ENCODE results near the gene IGFN1.
"Not testable (repeated sequence)": the region's sequence is repeated elsewhere in the genome, so short reads cannot be mapped to it uniquely, and the experiment has no call there.

Gene IGFN1

DNA sequence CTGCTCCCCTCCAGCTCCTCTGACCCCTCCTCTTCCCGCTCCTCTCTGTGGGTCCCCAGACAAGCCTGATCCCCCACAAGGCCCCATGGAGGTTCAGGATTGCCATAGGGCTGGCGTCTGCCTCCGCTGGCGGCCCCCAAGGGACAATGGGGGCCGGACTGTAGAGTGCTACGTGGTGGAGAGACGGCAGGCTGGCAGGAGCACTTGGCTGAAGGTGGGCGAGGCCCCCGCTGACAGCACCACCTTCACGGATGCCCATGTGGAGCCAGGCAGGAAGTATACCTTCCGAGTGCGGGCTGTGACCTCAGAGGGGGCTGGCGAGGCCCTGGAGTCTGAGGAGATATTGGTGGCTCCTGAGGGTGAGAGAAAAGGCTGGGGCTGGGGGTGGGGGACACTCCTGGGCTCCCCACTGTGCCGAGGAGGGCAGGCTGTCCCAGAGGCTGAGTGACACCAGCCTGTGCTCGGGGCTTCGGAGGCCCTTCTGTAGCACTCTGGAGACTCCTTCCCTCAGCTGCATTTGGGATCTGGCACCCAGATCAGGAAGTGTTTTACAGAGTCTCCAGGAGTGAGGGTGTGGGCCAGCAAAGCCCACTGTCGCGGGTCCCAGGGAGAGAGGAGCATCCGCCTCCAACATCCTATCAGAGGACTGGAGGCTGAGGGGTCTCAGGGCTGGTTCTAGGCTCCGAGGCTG lies 25.9 kb downstream of the IGFN1 start:
- no peak for DNase-seq (ENCODE audit: low read depth, low spot score)

DNA sequence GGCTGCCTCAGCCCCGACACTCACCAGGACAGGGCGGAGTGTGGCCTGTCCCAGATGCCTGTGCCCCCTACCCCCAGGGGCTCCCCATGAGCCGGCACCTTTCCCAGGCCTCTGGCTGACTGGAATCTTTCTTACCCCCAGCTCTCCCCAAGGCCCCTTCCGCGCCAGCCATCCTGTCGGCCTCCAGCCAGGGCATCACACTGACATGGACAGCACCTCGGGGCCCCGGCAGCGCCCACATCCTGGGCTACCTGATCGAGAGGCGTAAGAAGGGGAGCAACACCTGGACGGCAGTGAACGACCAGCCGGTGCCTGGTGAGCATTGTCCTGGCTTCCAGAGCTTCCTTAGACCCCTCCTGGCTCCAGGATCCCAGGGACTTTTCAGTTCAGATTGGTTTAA lies 26.5 kb downstream of the IGFN1 start:
- DNase-seq (ENCODE audit: low read depth, low spot score): no peak

DNA sequence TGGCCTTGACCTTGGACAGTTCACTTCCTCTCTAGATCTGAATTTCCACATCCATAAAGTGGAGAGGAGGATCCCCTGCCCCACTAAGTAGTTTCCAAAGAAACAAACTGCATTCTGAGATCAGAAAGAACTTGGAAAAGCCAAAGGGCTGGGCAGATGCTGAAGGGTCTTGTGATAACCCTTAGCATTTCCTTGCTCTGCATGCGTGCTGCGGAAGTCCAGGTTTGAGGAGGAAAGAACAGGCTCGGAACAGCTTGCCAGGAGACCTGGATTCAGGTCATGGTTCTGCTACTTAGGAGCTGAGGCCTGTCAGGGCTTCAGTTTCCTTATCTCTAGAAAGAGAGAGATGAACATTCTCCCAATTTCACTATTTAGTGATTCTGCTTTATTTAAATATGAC lies 27.2 kb downstream of the IGFN1 start:
- no peak for DNase-seq (ENCODE audit: low read depth, low spot score)

DNA sequence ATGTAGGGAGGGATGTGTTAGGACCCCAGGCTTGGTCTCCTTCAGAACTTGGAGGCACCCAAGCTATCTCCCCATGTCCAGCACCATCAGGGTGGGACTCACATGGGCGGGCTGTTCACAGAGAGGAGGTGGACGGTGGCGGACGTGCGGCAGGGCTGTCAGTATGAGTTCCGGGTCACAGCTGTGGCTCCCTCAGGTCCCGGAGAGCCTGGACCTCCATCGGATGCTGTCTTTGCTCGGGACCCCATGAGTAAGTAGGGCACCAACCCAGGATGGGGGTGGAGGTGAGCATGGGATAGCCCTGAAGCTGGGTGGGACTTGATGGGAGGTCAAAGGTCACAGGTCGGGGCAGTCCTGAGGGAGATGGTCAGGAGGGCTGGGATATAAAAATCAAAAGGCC lies 27.8 kb downstream of the IGFN1 start:
- DNase-seq (ENCODE audit: low read depth, low spot score): no peak

DNA sequence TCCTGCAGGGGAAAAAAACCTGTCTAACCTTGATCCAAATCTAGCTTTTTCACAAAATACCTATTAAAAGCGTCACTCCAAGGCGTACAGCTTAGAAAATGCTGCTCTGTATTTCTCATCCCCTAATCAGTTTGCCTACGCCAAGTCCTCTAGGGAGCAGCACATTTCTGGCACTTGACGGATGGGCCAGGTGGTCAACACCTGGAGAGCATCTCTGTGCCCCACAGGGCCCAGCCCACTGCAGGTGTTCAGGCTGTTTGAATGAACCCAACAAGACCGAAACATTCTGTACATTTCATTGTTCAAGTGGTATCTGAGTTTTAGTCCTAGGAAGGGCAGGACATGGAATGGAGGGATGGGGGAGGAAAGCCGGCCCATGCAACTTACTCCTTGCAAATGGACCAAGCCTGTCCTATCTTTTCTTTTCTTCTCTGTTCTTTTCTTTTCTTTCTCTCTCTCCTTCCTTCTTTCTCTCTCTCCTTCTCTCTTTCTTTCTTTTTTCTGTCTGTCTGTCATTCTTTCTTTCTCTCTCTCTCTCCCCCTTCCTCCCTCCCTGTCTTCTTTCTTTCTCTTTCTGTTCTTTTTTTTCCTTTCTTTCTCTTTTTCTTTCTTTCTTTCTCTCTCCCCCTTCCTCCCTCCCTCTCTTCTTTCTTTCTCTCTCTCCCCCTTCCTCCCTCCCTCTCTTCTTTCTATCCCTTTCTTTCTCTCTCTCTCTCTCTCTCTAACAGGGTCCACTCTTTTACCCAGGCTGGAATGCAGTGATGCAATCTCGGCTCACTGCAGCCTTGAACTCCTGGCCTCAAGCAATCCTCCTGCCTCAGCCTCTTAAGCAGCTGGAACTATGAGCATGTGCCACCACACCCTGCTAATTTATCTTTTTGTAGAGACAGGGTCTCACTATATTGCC lies 29.1 kb downstream of the IGFN1 start:
- DNase-seq (ENCODE audit: low read depth, low spot score): no peak

DNA sequence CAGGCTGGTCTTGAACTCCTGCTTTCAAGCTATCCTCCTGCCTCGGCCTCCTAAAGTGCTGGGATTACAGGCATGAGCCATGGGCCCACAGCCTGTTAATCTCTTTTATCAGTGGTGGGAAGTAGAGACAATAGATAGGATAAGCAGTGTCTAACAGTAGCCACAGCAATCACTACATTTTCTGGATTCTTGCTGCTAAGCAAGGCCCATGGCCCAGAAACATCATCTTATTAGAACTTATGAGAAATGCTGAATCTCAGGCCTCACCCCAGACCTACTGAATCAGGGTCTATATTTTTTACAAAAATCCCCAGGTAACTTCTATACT lies 29.7 kb downstream of the IGFN1 start:
- no peak for DNase-seq (ENCODE audit: low read depth, low spot score)

DNA sequence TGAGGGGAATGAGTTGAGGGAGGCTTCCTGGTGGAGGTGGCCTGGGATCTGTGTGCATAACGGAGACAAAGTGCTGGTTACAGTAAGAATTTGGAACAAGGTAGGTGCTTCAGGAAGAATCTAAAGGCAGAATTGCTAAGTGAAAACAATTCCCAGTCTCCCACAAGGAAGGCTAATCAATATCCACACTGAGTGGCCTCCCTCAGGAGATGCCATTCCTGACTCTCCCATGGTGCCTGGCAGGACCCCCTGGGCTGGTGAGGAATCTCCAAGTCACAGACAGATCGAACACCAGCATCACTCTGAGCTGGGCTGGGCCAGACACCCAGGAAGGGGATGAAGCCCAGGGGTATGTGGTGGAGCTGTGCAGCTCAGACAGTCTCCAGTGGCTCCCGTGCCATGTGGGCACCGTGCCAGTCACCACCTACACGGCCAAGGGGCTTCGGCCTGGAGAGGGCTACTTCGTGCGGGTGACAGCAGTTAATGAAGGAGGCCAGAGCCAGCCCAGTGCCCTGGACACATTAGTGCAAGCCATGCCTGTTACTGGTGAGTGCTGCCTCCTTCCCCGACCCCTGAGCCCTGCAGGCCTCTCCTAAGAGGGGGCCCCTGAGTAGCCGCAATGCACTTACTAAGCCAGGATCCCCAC lies 30.7 kb downstream of the IGFN1 start:
- DNase-seq (ENCODE audit: low read depth, low spot score): no peak

DNA sequence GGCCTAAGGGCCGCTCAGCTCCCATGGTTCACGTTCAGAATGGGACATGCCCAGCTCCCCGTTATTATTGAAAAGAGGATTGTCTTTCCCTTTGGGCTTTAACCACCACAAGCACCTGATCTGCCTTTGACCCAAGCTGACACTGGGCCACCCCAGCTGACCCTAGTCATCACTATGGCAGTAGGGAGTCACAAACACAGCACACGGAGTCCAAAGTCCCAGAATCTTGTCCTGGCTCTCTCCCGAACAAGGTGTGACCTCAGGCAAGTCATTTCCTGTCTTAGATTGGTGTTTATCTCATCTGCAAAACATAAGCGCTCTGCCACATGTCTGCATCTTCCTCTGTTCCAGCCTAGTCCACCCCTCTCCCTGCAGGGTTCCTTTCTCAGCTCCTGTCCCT lies 31.5 kb downstream of the IGFN1 start:
- DNase-seq (ENCODE audit: low read depth, low spot score): no peak

DNA sequence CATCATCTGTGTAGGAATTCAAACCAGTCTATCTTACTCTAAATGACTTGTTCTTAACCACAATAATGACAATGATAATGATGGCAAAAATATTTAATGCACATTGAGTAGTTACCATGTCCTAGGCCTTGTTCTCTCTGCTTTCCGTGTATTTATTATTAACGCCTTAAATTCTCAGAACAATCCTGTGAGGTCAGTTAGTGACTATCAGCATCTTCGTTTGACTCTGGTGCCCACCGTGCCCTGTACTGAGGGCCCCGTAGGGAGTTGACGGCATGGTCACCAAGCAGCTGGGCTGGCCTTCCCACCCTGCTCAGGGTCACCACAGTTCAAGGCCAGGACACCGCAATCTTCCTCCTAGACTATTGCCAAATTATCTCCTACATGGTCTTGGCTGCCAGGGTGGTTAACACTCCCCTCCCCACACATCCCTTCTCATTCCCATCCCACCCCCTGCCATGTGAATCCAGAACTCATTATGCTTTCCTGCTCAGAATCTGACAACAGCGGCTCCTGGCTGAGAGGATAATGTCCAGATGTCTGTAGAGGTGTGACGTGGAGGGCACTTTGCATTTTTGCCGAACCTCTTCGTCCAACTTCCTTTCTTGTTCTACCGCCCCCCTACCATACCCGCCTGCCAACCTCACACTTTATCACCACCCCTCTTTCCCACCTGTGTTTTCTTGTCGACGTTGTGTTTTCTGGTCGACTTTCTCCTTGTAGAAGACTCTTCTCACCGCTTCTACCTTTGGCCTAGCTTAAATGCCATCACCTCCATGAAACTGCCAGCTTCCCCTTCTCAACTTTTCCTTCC lies 33.4 kb downstream of the IGFN1 start:
- no peak for DNase-seq (ENCODE audit: low read depth, low spot score)

DNA sequence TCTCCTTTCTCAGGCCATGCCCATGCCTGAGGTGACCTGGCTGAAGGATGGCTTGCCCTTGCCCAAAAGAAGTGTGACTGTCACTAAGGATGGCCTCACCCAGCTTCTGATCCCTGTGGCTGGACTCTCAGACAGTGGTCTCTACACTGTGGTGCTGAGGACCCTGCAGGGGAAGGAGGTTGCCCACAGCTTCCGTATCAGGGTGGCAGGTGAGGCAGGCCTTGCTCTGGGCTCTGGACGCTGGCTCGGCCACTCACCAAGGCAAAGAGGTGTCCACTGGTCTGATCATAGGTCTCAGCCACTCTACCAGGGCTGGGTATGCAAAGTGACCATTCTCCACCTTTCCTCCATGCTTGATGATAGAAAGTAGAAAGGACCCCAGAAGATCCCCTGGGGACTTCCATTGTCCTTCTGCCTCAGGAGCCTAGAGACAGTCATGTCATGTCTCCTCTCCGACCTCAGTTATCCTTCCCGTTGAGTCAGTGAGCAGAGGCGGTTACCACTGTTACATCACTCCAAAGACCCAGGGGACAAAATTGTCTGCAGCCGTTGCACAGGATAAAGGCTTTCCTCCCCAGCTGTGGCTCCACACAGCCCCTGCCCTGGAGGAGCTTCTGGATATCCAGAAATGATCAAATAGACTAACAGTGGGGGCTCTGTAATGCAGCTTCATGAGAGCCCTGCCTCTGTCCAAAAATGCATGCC lies 34.2 kb downstream of the IGFN1 start:
- DNase-seq (ENCODE audit: low read depth, low spot score): no peak

DNA sequence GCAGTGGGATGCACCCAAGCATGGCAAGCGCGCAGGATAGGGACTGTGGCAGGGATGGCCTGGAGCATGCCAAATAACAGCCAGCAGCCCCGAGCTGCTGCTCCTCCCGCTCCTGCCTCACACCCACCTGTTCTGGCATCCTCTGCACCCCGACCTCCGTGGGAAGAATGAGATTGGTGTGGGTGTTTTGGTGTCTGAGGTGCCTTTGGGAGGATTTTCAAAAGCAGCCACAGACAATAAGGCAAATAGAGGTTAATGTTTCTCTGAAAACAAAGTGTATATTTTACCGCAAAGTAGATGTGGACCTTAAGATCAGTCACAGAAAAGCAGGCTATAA lies 35.5 kb downstream of the IGFN1 start:
- no peak for DNase-seq (ENCODE audit: low read depth, low spot score)

DNA sequence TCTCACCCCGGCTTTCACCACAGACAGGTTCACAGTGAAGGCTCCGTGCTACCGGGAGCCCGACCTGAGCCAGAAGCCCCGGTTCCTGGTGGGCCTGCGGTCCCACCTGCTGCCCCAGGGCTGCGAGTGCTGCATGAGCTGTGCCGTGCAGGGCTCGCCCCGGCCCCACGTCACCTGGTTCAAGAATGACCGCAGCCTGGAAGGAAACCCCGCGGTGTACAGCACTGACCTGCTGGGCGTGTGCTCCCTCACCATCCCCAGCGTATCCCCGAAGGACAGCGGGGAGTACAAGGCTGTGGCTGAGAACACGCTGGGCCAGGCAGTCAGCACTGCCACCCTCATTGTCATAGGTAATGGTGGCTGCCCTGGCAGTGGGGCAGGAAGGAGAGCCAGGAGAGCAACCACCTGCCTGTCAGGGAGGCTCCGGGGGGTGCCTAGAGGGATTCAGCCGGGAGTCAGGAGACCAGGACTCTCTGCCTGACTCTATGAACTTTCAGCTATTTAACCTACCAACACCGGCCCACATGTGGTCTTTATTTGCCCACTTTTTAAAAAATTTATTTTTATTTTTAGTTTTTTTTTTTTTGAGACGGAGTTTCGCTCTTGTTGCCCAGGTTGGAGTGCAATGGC lies 36.4 kb downstream of the IGFN1 start:
- no peak for DNase-seq (ENCODE audit: low read depth, low spot score)

DNA sequence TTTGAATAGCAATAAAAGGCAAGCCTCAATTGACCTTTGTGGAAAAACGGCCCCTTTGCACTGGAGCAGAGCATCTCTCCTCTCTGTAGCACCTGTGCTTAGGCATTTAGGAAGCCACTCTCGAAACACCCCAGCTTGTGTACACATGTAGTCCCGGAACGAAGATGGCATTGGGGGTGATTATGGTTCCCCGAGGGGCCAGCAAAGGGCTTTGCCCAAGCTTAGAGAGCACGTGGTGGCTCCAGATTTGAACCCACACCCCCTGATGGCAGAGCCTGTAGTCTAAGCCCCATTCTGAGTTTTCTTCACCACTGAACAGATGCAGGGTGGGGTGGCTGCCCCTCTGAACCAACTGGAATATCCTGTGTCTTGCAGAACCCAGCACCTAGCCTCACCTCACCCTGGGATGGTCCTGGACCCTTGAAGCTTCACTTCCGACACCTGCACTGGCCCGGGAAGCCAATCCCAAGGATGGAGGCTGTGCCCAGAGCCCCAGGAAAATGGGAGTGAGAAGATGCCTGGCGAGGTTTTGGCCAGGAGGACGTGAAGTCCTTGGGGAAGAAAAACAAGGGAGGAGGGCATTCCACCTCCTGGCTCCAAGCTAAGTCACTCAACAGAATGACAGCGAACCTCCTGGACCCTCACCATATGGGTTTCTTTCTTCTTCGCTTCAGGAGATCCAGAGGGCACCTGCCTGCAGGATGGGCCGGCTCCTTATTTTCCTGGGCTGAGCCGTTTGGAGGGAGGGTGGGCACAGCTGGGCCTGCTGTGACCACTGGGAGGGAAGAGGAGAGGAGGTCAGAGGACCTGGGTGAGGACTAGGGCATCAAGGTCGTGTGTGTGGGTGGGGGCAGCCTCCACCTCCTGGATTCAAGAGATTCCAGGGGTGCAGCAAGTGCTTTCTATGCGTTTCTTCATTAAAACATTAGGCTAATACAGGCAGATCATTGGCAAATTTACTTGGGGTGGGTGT lies 37.7 kb downstream of the IGFN1 start:
- no peak for DNase-seq (ENCODE audit: low read depth, low spot score)

DNA sequence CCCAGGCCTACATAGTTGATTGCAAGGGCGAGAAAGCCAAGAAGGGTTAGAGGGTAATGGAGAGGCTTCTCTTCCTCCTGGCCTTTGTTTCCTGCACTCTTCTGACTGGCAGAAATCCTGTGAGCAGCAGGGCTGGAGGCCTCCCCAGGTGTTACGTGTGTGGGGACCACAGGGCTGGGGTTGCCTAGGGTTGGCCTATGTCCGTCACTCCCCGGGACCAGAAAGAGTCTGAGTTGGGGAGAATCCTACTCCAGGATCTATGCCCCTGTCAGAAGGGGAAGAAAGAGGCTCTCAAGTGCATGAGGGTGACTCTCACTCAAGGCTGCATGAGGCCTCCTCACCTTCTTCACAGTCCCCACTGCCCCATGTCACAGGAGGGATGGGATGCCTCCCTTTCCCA lies 38.5 kb downstream of the IGFN1 start:
- DNase-seq (ENCODE audit: low read depth, low spot score): no peak

DNA sequence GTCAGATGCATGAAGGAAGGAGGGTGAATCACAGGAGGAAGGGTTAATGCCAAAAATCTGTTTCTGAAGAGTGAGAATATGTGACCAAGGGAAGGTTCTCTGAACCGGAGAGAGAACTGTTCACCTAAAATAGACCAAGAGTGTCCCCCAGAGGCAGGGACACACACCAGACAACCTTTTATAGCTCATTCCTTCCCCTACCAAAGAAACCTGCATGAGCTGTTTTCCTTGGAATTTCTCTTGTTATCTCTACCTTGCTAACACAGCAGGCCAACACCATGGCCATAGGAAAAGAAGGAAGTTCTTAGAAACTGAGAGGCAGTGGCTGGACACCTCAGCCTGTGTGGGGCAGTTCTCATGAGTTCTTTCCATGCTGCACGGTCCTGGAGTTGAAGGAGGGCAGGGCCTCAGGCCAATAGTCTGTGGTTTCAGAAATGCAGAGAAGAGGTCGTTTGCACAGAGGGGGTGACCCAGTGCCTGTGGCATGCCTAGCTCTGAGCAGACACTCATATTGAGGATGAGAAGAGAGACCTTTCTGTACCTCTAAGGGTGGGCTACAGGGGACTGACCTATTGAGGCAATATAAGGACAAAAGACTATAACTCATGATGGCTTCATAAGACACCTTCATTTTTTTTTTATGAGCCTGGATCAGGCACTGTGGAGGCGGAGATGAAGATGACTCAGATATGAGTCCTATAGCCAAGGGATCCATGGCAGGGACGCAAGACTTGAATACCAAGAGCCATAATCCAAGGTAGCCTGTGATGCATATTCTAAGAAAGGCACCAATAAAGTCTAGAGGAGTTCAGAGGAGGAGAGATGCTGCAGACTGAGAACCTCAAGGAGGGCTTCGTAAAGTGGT lies 39.4 kb downstream of the IGFN1 start:
- DNase-seq (ENCODE audit: low read depth, low spot score): no peak

DNA sequence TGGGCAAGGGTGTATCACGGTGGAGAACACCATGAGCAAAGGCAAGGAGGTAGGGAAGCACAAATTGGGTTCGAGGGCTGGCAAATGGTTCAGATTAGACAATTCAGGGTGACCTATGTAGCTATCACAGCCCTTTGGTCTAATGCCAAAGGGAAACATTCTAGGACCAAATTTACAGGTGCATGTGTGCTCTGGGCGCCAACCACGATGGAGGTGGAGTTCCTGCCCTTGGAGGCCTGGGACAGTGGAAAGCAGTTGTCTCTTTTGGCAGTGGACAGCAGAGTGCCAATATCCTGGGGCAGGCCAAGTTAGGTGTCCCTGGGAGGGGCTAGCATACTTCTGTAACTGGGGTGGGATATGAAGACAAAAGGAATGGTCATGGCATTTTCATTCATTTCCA lies 40.1 kb downstream of the IGFN1 start:
- DNase-seq (ENCODE audit: low read depth, low spot score): no peak

DNA sequence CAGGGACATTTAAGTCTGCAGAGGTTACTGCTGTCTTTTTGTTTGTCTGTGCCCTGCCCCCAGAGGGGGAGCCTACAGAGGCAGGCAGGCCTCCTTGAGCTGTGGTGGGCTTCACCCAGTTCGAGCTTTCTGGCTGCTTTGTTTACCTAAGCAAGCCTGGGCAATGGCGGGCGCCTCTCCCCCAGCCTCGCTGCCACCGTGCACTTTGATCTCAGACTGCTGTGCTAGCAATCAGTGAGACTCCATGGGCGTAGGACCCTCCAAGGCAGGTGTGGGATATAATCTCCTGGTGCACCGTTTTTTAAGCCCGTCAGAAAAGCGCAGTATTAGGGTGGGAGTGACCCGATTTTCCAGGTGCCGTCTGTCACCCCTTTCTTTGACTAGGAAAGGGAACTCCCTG lies 49.0 kb downstream of the IGFN1 start:
- not testable (repeated sequence) for DNase-seq (ENCODE audit: low read depth, low spot score)

DNA sequence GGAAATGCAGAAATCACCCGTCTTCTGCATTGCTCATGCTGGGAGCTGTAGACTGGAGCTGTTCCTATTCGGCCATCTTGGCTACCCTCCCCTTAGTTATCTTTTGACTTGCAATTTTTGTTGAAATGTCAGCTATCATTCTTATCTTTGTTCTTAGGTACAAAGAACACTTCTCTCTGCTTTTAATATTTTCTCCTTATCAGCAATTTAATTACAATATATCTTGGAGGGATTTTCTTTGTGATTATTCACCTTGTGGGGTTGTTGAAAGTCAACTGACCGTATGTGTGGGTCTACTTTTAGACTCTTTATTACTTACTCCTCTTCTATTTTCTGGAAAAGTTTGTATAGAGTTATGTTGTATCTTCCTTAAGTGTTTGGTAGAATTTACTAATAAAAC lies 49.5 kb downstream of the IGFN1 start:
- no peak for DNase-seq (ENCODE audit: low read depth, low spot score)

DNA sequence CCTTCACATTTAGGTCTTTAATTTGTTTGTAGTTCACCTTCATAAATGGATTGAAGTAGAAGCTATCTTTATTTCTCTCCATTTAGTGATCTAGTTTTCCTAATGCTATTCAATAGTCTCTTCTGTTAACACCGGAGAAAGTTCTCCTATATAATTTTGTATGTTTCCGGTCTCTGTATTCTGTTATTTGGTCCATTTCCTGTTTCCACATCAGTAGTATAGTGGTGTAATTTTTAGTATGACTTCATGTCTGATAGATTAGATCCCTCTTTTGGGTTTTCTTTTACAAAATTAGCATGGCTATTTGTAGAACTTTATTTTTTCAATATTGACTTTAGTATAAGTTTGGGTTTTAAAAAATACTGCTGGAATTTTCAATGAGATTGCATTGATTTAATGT lies 51.1 kb downstream of the IGFN1 start:
- no peak for DNase-seq (ENCODE audit: low read depth, low spot score)
